ENCODE measurements around the gene IL1RAP. TPM values are rescaled to one million over a fixed set of nuclear protein-coding genes. Genes with fewer than 3 reads are reported as not detected.

IL1RAP gene
- total and polyA plus RNA-seq, 2 donors (not counting 3 experiments of a cell fraction or from before 2014, with no cell fraction given): 4.3 to 9.2 TPM

- H3K4me2 ChIP-seq (ENCODE audit: insufficient read depth, low read length): no peak overlapping the region
- no peaks in the 10 kb centered on the region for H3K79me2 ChIP-seq (ENCODE audit: control insufficient read depth, insufficient read depth, low read length)
- no peaks in the 10 kb centered on the region for H3K4me1 ChIP-seq (ENCODE audit: control insufficient read depth, extremely low read depth, insufficient read depth, low read length)
- H3K9me1 ChIP-seq (replicated peaks; ENCODE audit: control insufficient read depth, extremely low read depth, insufficient read depth, low read length): no peaks in the 10 kb centered on the region
- no TSS peak for BruUV-seq (replicated peaks)
- H3K27me3 ChIP-seq (ENCODE audit: control insufficient read depth in 2 of 2, insufficient read depth in 2 of 2, low read length in 2 of 2): no peaks in the 10 kb centered on the region
- TF ChIP-seq FOS (IDR thresholded peaks at IDR 0.05; ENCODE audit: borderline replicate concordance, insufficient read depth, low read length) (no peak), GATA2 (IDR thresholded peaks at IDR 0.05; ENCODE audit: insufficient read depth, insufficient read length, low read depth, low read length) (no peak), JUN (IDR thresholded peaks at IDR 0.05; ENCODE audit: borderline replicate concordance, insufficient read depth, insufficient read length, low read depth) (no peak), POLR2AphosphoS5 (IDR thresholded peaks at IDR 0.05; ENCODE audit: insufficient read depth, low read depth, low read length) (no peak), EZH2 (IDR thresholded peaks at IDR 0.05; ENCODE audit: borderline replicate concordance, low read depth, low read length, severe bottlenecking) (no peak), MAX (IDR thresholded peaks at IDR 0.05; ENCODE audit: insufficient read depth, insufficient read length) (no peak), CTCF (IDR thresholded peaks at IDR 0.05; ENCODE audit: extremely low read depth in 1 of 2, insufficient read depth in 1 of 2, low read depth in 1 of 2, low read length in 2 of 2) (no peak), MYC (IDR thresholded peaks at IDR 0.05; ENCODE audit: low read depth, low read length) (no peak), POLR2A (IDR thresholded peaks at IDR 0.05; ENCODE audit: low read depth, low read length) (no peak)
- intact Hi-C loops (cut with micrococcal nuclease) (no loop called here), dilution Hi-C loops (cut with MboI; ENCODE audit: extremely low pct_ligation_motif_present, low sequenced_read_pairs) (no loop called here)
- DNase-seq (ENCODE audit: low read depth, low spot score) (no peak), FAIRE-seq (no peak)
- POLR2A ChIA-PET: no interaction called here
- H3K4me3 ChIP-seq (replicated peaks in 1 of 3; ENCODE audit: insufficient read depth in 1 of 3, low read depth in 1 of 3, low read length in 3 of 3): no peak overlapping the region
- no peak overlapping the region for H3K9ac ChIP-seq (replicated peaks; ENCODE audit: extremely low read depth, insufficient read depth, low read length)
- H3K27ac ChIP-seq (ENCODE audit: insufficient read depth, low read depth, low read length): no peak overlapping the region
- no peaks in the 10 kb centered on the region for H3K36me3 ChIP-seq (ENCODE audit: control insufficient read depth in 2 of 2, extremely low read depth in 1 of 2, insufficient read depth in 2 of 2, low read length in 2 of 2)
- H4K20me1 ChIP-seq (replicated peaks; ENCODE audit: control insufficient read depth, extremely low read depth, insufficient read depth, low read length): no peaks in the 10 kb centered on the region
- no peak overlapping the region for H2AFZ ChIP-seq (ENCODE audit: low read depth, low read length)
- no peaks in the 10 kb centered on the region for H3K9me3 ChIP-seq (replicated peaks; ENCODE audit: control insufficient read depth, insufficient read depth, low read length)
- CTCF ChIA-PET: no interaction called here
Measured at GRCh38 chr3:190607021-190607420, 93.1 kb downstream of the IL1RAP start.

All from endothelial cell of umbilical vein (primary cell).